ENCODE data around the gene PMEL.
A peak's percentile ranks its signal among the peaks of the same experiment; 100 is the strongest.
"Not testable (repeated sequence)": the region's sequence is repeated elsewhere in the genome, so short reads cannot be mapped to it uniquely, and the experiment has no call there.

Gene PMEL

GRCh38 chr12:55965941-55966407 lies at the start of gene PMEL:
Gene PMEL (minus strand): TSS chr12:55966042. CDS start chr12:55966011, 31 bp downstream.
- DNase-seq (ENCODE audit: low spot score): no peak

GRCh38 chr12:56014205-56014604 lies 48.4 kb upstream of the PMEL start:
- no peak for DNase-seq (ENCODE audit: low spot score)

GRCh38 chr12:56013482-56013881 lies 47.6 kb upstream of the PMEL start:
- DNase-seq (ENCODE audit: low spot score): no peak

GRCh38 chr12:56011509-56012090 lies 45.8 kb upstream of the PMEL start:
- no peak for DNase-seq (ENCODE audit: low spot score)

GRCh38 chr12:56010111-56010570 lies 44.3 kb upstream of the PMEL start:
- no peak for DNase-seq (ENCODE audit: low spot score)

- DNase-seq (ENCODE audit: low spot score): peak; percentile 91
Measured at GRCh38 chr12:56007564-56008559, 42.0 kb upstream of the PMEL start.

- DNase-seq (ENCODE audit: low spot score): no peak
Measured at GRCh38 chr12:56004211-56004610, 38.4 kb upstream of the PMEL start.

GRCh38 chr12:56003376-56003775 lies 37.5 kb upstream of the PMEL start:
- DNase-seq (ENCODE audit: low spot score): not testable (repeated sequence)

- no peak for DNase-seq (ENCODE audit: low spot score)
Measured at GRCh38 chr12:56001487-56002100, 35.8 kb upstream of the PMEL start.

- not testable (repeated sequence) for DNase-seq (ENCODE audit: low spot score)
Measured at GRCh38 chr12:55999999-56000540, 34.2 kb upstream of the PMEL start.

- DNase-seq (ENCODE audit: low spot score): not testable (repeated sequence)
Measured at GRCh38 chr12:55999522-55999921, 33.7 kb upstream of the PMEL start.

GRCh38 chr12:55997535-55997859 lies 31.7 kb upstream of the PMEL start:
- DNase-seq (ENCODE audit: low spot score): no peak

- peak; percentile 85 for DNase-seq (ENCODE audit: low spot score)
Measured at GRCh38 chr12:55996715-55997534, 31.1 kb upstream of the PMEL start, which contains the start of gene SUOX. Gene SUOX (plus strand): TSS chr12:55997276. CDS start chr12:56002222, 4,946 bp downstream.

- DNase-seq (ENCODE audit: low spot score): peak; percentile 70
Measured at GRCh38 chr12:55996201-55996714, 30.4 kb upstream of the PMEL start.

GRCh38 chr12:55995366-55995765 lies 29.5 kb upstream of the PMEL start:
- no peak for DNase-seq (ENCODE audit: low spot score)

GRCh38 chr12:55993230-55993853 lies 27.5 kb upstream of the PMEL start:
- DNase-seq (ENCODE audit: low spot score): no peak

- DNase-seq (ENCODE audit: low spot score): no peak
Measured at GRCh38 chr12:55991110-55991509, 25.3 kb upstream of the PMEL start.

GRCh38 chr12:55985976-55986375 lies 20.1 kb upstream of the PMEL start:
- DNase-seq (ENCODE audit: low spot score): not testable (repeated sequence)

- no peak for DNase-seq (ENCODE audit: low spot score)
Measured at GRCh38 chr12:55985341-55985740, 19.5 kb upstream of the PMEL start.

GRCh38 chr12:55984861-55985260 lies 19.0 kb upstream of the PMEL start:
- DNase-seq (ENCODE audit: low spot score): no peak

Measured in D341Med (cell line).